GM12875 (cell line): Measurements from ENCODE around the gene RCE1.
A peak's percentile ranks its signal among the peaks of the same experiment; 100 is the strongest.

Source experiments
- H3K4me3 ChIP-seq: one replicate; pipeline ENCODE4 v1.5.1; 2011; ENCODE audit warnings: low read depth, low read length, control low read depth
- CTCF ChIP-seq: IDR thresholded peaks from 2 replicates; pipeline ENCODE4 v1.5.1; 2011; ENCODE audit warnings: low read depth, mild to moderate bottlenecking, control low read depth, inconsistent platforms, low read length, moderate library complexity, borderline replicate concordance; ENCODE audit not compliant: insufficient read depth

The RCE1 gene

GRCh38 chr11:66880496-66881450, 37.5 kb downstream of the RCE1 start:
- TF ChIP-seq CTCF: no peak
- no peak overlapping the region for H3K4me3 ChIP-seq

GRCh38 chr11:66881451-66881835, 38.2 kb downstream of the RCE1 start:
- no peak overlapping the region for H3K4me3 ChIP-seq
- no peak for TF ChIP-seq CTCF

GRCh38 chr11:66881927-66882452, 38.7 kb downstream of the RCE1 start:
- no peak overlapping the region for H3K4me3 ChIP-seq
- TF ChIP-seq CTCF: no peak

GRCh38 chr11:66882561-66883015, 39.3 kb downstream of the RCE1 start:
- no peak overlapping the region for H3K4me3 ChIP-seq
- TF ChIP-seq CTCF: no peak

GRCh38 chr11:66883016-66883965, 40.0 kb downstream of the RCE1 start:
- peak; percentile 89 for TF ChIP-seq CTCF
- no peak overlapping the region for H3K4me3 ChIP-seq

- no peak overlapping the region for H3K4me3 ChIP-seq
- no peak for TF ChIP-seq CTCF
These were observed 41.2 kb downstream of the RCE1 start for GRCh38 chr11:66884443-66884842.
